Gastroesophageal sphincter (tissue), 4 donors: ENCODE results near the gene RAB41. TPM values are rescaled to one million over a fixed set of nuclear protein-coding genes. Genes with fewer than 3 reads are reported as not detected.

Source experiments
- ATAC-seq: fragments of 150-250 bp; one replicate; pipeline ENCODE4 v1.9.1; 2016; ENCODE audit warnings: mild to moderate bottlenecking, moderate library complexity
- H3K27ac ChIP-seq, 4 donors: fragments of 200-600 bp; sonication (generic) in 3 of 4; 1 replicate in 3 of 4; 2 replicates in 1 of 4; pipeline ENCODE4 v1.5.1; 2016 to 2019
- H3K27me3 ChIP-seq: fragments of 200-600 bp; sonication (generic); one replicate; pipeline ENCODE4 v1.5.1; 2019
- H3K36me3 ChIP-seq, 2 donors: fragments of 200-600 bp; sonication (generic); one replicate each; pipeline ENCODE4 v1.5.1; 2019; ENCODE audit warnings: control low read depth in 1 of 2
- H3K4me1 ChIP-seq, 3 donors: fragments of 200-600 bp; sonication (generic); 1 replicate in 2 of 3; 2 replicates in 1 of 3; pipeline ENCODE4 v1.5.1; 2016 to 2019; ENCODE audit warnings: control low read depth in 2 of 3
- H3K4me3 ChIP-seq, 2 donors: fragments of 200-600 bp; sonication (generic); one replicate each; pipeline ENCODE4 v1.5.1; 2019; ENCODE audit warnings: mild to moderate bottlenecking in 1 of 2, moderate library complexity in 1 of 2
- H3K9me3 ChIP-seq, 3 donors: fragments of 200-600 bp; sonication (generic); one replicate each; pipeline ENCODE4 v1.5.1; 2017 to 2019; ENCODE audit warnings: control low read depth in 2 of 3
- CTCF ChIP-seq, 4 experiments: fragments of 200-600 bp in 2 of 4; fragments of 450-650 bp in 2 of 4; sonication (generic) in 1 of 4; IDR thresholded peaks; one replicate each; pipeline ENCODE4 v1.5.1; 2017 to 2019; ENCODE audit warnings: antibody characterized with exemption in 4 of 4, mild to moderate bottlenecking in 2 of 4, moderate library complexity in 2 of 4
- EP300 ChIP-seq: sonication (generic); formaldehyde crosslinking; IDR thresholded peaks from one replicate; pipeline ENCODE4 v1.6.1; 2017; ENCODE audit warnings: antibody characterized with exemption, mild to moderate bottlenecking
- POLR2A ChIP-seq, 2 donors: fragments of 450-650 bp; IDR thresholded peaks; one replicate each; pipeline ENCODE4 v1.6.1; 2017; ENCODE audit warnings: antibody characterized with exemption in 2 of 2, mild to moderate bottlenecking in 2 of 2, moderate library complexity in 1 of 2
- POLR2AphosphoS5 ChIP-seq: sonication (generic); formaldehyde crosslinking; IDR thresholded peaks from one replicate; pipeline ENCODE4 v1.6.1; 2017; ENCODE audit warnings: antibody characterized with exemption
- WGBS, 2 donors: methylation state at CpG; one replicate each; pipeline ENCODE4 v1.1.5; 2018; ENCODE audit warnings: low coverage in 1 of 2; 5-methylcytosine and 5-hydroxymethylcytosine counted together
- total RNA-seq, 4 donors: library from RNA; depleted of rRNA; stranded (reverse); fragments of >200 nt; gene quantifications; one replicate each; pipeline ENCODE4 v1.1.0, GENCODE V29; 2016

The RAB41 gene
- total RNA-seq, 4 donors from 2014 or later, result not detected

DNA sequence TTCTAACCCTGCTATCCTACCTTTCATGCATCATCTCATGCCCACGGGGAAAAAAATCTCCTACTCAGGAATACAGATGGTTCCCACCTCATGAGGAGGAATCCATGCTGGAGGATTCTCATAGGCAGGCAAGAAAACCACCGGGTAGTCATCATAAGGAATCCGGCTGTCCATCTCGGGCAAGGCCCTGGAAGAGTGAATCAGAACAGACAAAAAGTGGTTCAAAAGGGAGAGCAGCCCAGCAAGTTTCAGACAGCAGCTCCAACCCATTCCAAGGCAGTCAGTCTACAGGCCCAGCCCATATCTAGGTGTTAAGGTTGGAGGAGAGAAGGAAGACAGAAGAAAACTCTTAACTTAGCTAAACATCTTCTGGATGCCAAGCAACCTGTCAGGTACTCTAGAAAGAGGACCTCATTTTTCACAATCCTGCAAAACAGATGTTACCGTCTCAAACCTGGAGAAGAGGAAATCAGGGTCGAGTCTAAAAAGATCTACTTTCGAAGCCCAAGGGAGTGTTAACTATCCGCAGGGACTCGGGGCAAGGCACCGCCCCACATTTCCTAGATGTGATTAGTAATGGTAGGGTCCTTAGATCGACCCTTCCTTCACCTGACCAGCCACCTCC is 7.3 kb downstream of the RAB41 start:
- H3K4me3 ChIP-seq, result peak overlapping the region; percentile 54 to 55
- no peak for ATAC-seq
- 40% methylated on average over 10 of the region's 11 CpGs; no CpG with 5 or more reads in 1 of the 2 donors for WGBS, 2 donors
- no peak for TF ChIP-seq CTCF (IDR thresholded peaks at IDR 0.05)
- TF ChIP-seq POLR2AphosphoS5, result no peak
- TF ChIP-seq EP300, result no peak
- TF ChIP-seq POLR2A (IDR thresholded peaks at IDR 0.05), result no peak
- H3K27me3 ChIP-seq, result no peaks in the 10 kb centered on the region
- H3K4me1 ChIP-seq, result peaks cover 0 to 10% (median 0%) of the 10 kb centered on the region in 3 donors
- peaks cover 0 to 33% of the 10 kb centered on the region in 2 donors for H3K36me3 ChIP-seq
- peak overlapping the region; percentile 35 to 76 (median 71) for H3K27ac ChIP-seq
- H3K9me3 ChIP-seq, result no peaks in the 10 kb centered on the region

DNA sequence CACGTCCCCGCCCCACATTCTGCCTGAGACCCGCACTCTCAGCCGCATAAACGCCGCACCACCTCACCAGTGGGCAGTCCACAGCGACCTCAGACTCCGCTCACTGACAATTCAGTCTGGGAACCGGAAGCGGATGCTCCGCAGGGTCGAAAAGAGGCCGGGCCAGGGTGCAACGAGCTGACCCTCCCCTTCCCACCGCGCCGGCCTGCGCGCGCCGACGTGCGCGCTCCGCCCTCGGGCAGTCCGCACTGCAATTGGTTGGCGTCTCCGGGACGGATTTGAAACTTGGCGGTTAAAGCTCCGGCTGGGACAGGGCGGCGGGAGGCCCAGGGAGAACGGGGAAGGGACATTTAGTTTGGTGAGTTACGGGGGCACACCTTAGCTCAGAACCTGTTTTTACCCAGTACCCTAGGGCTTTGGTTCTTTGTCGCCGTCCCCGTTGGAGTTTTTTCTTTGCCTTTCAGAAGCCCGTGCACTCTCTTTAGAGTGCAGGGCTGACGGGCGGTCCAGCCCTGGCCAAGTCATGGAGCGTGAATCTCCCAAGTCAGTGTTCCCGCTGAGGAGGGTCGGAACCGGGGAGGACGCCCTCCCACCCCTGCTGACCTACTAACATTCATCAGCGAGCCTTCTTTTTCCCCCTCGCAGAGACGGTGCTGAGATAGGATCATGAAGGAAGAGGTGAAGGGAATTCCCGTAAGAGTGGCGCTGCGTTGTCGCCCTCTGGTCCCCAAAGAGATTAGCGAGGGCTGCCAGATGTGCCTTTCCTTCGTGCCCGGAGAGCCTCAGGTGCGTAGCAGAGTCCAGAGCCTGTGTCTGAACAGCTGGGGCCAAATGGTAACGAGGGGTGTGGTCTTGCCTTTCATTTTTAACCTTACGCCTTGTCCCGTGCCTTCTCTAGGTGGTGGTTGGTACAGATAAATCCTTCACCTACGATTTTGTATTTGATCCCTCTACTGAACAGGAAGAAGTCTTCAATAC is 8.1 kb downstream of the RAB41 start, which contains the start of the genes KIF4A and PDZD11:
KIF4A (plus strand) TSS at position 312 of the 978 bp plus-strand sequence; CDS start at position 667, 355 bp downstream.
PDZD11 (minus strand) TSS at position 135 of the 978 bp plus-strand sequence. CDS start 586 bp downstream, outside the sequence.
- peaks cover 0 to 10% (median 0%) of the 10 kb centered on the region in 3 donors for H3K4me1 ChIP-seq
- H3K27me3 ChIP-seq, result no peaks in the 10 kb centered on the region
- H3K36me3 ChIP-seq, result peaks cover 0 to 28% of the 10 kb centered on the region in 2 donors
- peak within 1 kb of the TSS; percentile 35 to 76 (median 71) for H3K27ac ChIP-seq
- TF ChIP-seq CTCF (IDR thresholded peaks at IDR 0.05) (no peak), POLR2A (IDR thresholded peaks at IDR 0.05) (peak in 1 of 2 donors; percentile 12), EP300 (no peak), POLR2AphosphoS5 (peak; percentile 48)
- WGBS, 2 donors, result 0 to 15% methylated on average over 5 to 7 of the region's 62 CpGs
- peak; percentile 96 for ATAC-seq
- H3K4me3 ChIP-seq, result peak within 1 kb of the TSS; percentile 54 to 55
- H3K9me3 ChIP-seq, result no peaks in the 10 kb centered on the region

GRCh38 chrX:70292788-70293187 is 10.8 kb downstream of the RAB41 start:
- 0% methylated on average over 1 of the region's 1 CpG for WGBS, 2 donors
- Histone ChIP-seq H3K27me3 (no peaks in the 10 kb centered on the region), H3K9me3 (no peaks in the 10 kb centered on the region), H3K27ac (no peak overlapping the region), H3K36me3 (peaks cover 0 to 6% of the 10 kb centered on the region in 2 donors), H3K4me3 (no peak overlapping the region), H3K4me1 (peaks cover 0 to 10% (median 0%) of the 10 kb centered on the region in 3 donors)
- no peak for ATAC-seq
- TF ChIP-seq POLR2A (IDR thresholded peaks at IDR 0.05) (no peak), POLR2AphosphoS5 (no peak), EP300 (no peak), CTCF (IDR thresholded peaks at IDR 0.05) (no peak)

- Histone ChIP-seq H3K36me3 (no peaks in the 10 kb centered on the region), H3K27me3 (no peaks in the 10 kb centered on the region), H3K27ac (no peak overlapping the region), H3K4me1 (peaks cover 0 to 10% (median 0%) of the 10 kb centered on the region in 3 donors), H3K9me3 (no peaks in the 10 kb centered on the region), H3K4me3 (no peak overlapping the region)
- TF ChIP-seq POLR2AphosphoS5 (no peak), CTCF (IDR thresholded peaks at IDR 0.05) (no peak), EP300 (no peak), POLR2A (IDR thresholded peaks at IDR 0.05) (no peak)
- 67 to 87% methylated on average over 4 to 5 of the region's 5 CpGs for WGBS, 2 donors
- ATAC-seq, result no peak
Observed at GRCh38 chrX:70293621-70294020, 11.6 kb downstream of the RAB41 start.
